ENCODE results near the gene FANCE. TPM values are rescaled to one million over a fixed set of nuclear protein-coding genes. Genes with fewer than 3 reads are reported as not detected.
A peak's percentile ranks its signal among the peaks of the same experiment; 100 is the strongest.

The FANCE gene
- polyA plus RNA-seq, 3 donors: 1.8 to 3.0 (median 2.9) TPM

DNA sequence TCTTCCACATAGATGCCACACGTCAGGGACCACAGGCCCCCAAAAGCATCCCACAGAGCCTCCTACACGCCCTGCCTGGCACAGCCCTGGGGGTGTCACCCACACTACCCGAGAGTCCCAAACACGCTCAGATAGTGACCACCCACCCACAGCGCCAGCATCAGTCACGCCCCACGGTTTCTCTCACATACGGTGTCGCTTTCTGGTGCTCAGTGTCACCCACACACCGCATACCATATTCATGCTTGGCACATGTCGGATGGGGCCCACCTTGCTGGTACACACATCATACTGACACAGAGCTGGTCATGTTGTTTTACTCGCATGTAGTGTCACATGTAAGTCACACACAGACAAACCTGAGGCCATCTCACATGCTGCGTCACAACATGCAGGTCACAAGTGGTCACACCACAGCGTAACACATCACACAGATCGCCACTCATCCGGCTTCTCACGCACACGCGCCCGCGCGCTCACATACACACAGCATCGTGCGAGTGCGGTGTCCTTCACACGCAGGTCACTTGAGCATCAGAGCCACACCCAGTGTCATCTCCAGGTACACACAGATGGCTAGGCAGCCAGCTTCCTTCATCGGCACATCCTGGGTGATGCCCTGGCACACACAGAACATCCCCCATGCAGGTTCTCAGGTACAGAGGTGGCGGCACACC, 41.3 kb downstream of the FANCE start:
- DNase-seq: no peak
- no peak overlapping the region for H3K9ac ChIP-seq (ENCODE audit: insufficient read depth, low read length, poor library complexity, severe bottlenecking)
- Mint-ChIP-seq H3K27me3 (ENCODE audit: low read depth in 3 of 3) (peaks cover 65 to 82% (median 70%) of the 10 kb centered on the region in 3 donors), H3K4me3 (peak overlapping the region in 1 of 2 donors; percentile 65), H3K9me3 (peaks cover 0 to 19% (median 8%) of the 10 kb centered on the region in 7 donors), H3K27ac (peak overlapping the region in 2 of 7 donors; percentile 37 to 57), H3K4me1 (peaks cover 35% of the 10 kb centered on the region), H3K36me3 (peaks cover 0 to 2% of the 10 kb centered on the region in 2 donors)
- peaks cover 0 to 9% of the 10 kb centered on the region in 2 donors for H3K9me3 ChIP-seq (replicated peaks in 1 of 2; ENCODE audit: control insufficient read depth in 1 of 2, insufficient read depth in 1 of 2, low read length in 2 of 2)
- no peaks in the 10 kb centered on the region for H3K36me3 ChIP-seq (replicated peaks in 1 of 2; ENCODE audit: control insufficient read depth in 1 of 2, insufficient read depth in 2 of 2, low read length in 2 of 2)
- H2AFZ ChIP-seq (ENCODE audit: insufficient read depth, low read depth, low read length, poor library complexity, severe bottlenecking): no peak overlapping the region
- no peak overlapping the region for H3K4me2 ChIP-seq (replicated peaks; ENCODE audit: extremely low read depth, low read length, poor library complexity, severe bottlenecking)
- TF ChIP-seq, protein P1, sequence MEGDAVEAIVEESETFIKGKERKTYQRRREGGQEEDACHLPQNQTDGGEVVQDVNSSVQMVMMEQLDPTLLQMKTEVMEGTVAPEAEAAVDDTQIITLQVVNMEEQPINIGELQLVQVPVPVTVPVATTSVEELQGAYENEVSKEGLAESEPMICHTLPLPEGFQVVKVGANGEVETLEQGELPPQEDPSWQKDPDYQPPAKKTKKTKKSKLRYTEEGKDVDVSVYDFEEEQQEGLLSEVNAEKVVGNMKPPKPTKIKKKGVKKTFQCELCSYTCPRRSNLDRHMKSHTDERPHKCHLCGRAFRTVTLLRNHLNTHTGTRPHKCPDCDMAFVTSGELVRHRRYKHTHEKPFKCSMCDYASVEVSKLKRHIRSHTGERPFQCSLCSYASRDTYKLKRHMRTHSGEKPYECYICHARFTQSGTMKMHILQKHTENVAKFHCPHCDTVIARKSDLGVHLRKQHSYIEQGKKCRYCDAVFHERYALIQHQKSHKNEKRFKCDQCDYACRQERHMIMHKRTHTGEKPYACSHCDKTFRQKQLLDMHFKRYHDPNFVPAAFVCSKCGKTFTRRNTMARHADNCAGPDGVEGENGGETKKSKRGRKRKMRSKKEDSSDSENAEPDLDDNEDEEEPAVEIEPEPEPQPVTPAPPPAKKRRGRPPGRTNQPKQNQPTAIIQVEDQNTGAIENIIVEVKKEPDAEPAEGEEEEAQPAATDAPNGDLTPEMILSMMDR (IDR thresholded peaks at IDR 0.05): no peak
- WGBS (ENCODE audit: insufficient coverage): 87% methylated on average over 28 of the region's 28 CpGs
- peaks cover 20 to 77% of the 10 kb centered on the region in 2 donors for H3K27me3 ChIP-seq (ENCODE audit: control insufficient read depth in 2 of 2, insufficient read depth in 2 of 2, low read length in 2 of 2)
- H3K27ac ChIP-seq (ENCODE audit: low read depth in 1 of 2, low read length in 2 of 2): no peak overlapping the region
- intact Hi-C loops (cut with micrococcal nuclease): no loop called here
- peaks cover 10% of the 10 kb centered on the region for H4K20me1 ChIP-seq (ENCODE audit: insufficient read depth, low read length)
- H3K79me2 ChIP-seq (ENCODE audit: insufficient read depth, low read length): no peaks in the 10 kb centered on the region
- H3K4me1 ChIP-seq (ENCODE audit: control insufficient read depth in 1 of 2, insufficient read depth in 2 of 2, low read length in 2 of 2): peaks cover 36 to 43% of the 10 kb centered on the region in 2 donors
- H3K4me3 ChIP-seq (replicated peaks in 1 of 3; ENCODE audit: low read depth in 2 of 3, low read length in 3 of 3): no peak overlapping the region

DNA sequence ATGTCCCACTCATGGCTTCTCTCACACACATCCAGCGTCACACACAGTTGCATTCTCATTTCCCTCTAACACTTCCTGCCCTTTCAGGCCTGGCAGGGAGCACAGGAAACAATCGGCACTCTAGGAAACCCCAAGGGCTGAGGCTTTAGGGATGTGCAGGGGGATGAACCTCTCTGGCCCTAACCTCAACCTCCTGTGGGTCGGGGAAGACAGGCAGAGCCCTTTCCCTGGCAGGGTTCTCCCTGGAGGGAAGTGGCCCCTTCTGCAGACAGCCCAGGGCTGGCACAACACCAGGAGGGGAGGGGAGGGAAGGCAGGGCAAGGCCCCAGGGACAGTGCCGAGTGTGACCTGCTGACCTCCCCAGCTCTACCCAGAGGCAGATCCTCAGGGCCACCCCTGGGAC, 42.0 kb downstream of the FANCE start:
- H3K9me3 ChIP-seq (replicated peaks in 1 of 2; ENCODE audit: control insufficient read depth in 1 of 2, insufficient read depth in 1 of 2, low read length in 2 of 2): peaks cover 0 to 9% of the 10 kb centered on the region in 2 donors
- H2AFZ ChIP-seq (ENCODE audit: insufficient read depth, low read depth, low read length, poor library complexity, severe bottlenecking): no peak overlapping the region
- H3K9me3 Mint-ChIP-seq: peaks cover 0 to 19% (median 8%) of the 10 kb centered on the region in 7 donors
- peaks cover 10% of the 10 kb centered on the region for H4K20me1 ChIP-seq (ENCODE audit: insufficient read depth, low read length)
- H3K27ac ChIP-seq (ENCODE audit: low read depth in 1 of 2, low read length in 2 of 2): no peak overlapping the region
- TF ChIP-seq, protein P1 (IDR thresholded peaks at IDR 0.05): no peak
- no peak overlapping the region for H3K4me3 ChIP-seq (replicated peaks in 1 of 3; ENCODE audit: low read depth in 2 of 3, low read length in 3 of 3)
- no peaks in the 10 kb centered on the region for H3K79me2 ChIP-seq (ENCODE audit: insufficient read depth, low read length)
- H3K4me1 ChIP-seq (ENCODE audit: control insufficient read depth in 1 of 2, insufficient read depth in 2 of 2, low read length in 2 of 2): peaks cover 36 to 42% of the 10 kb centered on the region in 2 donors
- H3K4me2 ChIP-seq (replicated peaks; ENCODE audit: extremely low read depth, low read length, poor library complexity, severe bottlenecking): no peak overlapping the region
- H3K4me1 Mint-ChIP-seq: peaks cover 38% of the 10 kb centered on the region
- peaks cover 2 to 5% of the 10 kb centered on the region in 2 donors for H3K36me3 Mint-ChIP-seq
- peaks cover 27 to 84% of the 10 kb centered on the region in 2 donors for H3K27me3 ChIP-seq (ENCODE audit: control insufficient read depth in 2 of 2, insufficient read depth in 2 of 2, low read length in 2 of 2)
- H3K4me3 Mint-ChIP-seq: peak overlapping the region in 1 of 2 donors; percentile 65
- 0% methylated on average over 1 of the region's 4 CpGs for WGBS (ENCODE audit: insufficient coverage)
- H3K36me3 ChIP-seq (replicated peaks in 1 of 2; ENCODE audit: control insufficient read depth in 1 of 2, insufficient read depth in 2 of 2, low read length in 2 of 2): no peaks in the 10 kb centered on the region
- peaks cover 71 to 89% (median 77%) of the 10 kb centered on the region in 3 donors for H3K27me3 Mint-ChIP-seq (ENCODE audit: low read depth in 3 of 3)
- peak; percentile 29 to 67 (median 31) for DNase-seq
- H3K27ac Mint-ChIP-seq: peak overlapping the region in 2 of 7 donors; percentile 1 to 37
- intact Hi-C loops (cut with micrococcal nuclease): no loop called here
- no peak overlapping the region for H3K9ac ChIP-seq (ENCODE audit: insufficient read depth, low read length, poor library complexity, severe bottlenecking)

Data from CD14-positive monocyte (primary cell).